IMR-90 (cell line): ENCODE measurements around the gene PDLIM5.

Experiments used
- BHLHE40 ChIP-seq: fragments of 150-350 bp; IDR thresholded peaks from 2 replicates; pipeline ENCODE4 v1.6.1; 2016; ENCODE audit warnings: mild to moderate bottlenecking, low read depth, low read length
- CEBPB ChIP-seq: IDR thresholded peaks from 2 replicates; pipeline ENCODE4 v1.6.1; 2012; ENCODE audit warnings: low read depth, low read length, improper control_type of control experiment
- CTCF ChIP-seq: conservative IDR thresholded peaks from 2 replicates; pipeline ENCODE4 v1.5.1; 2012; ENCODE audit warnings: mild to moderate bottlenecking, low read depth, low read length, improper control_type of control experiment
- MXI1 ChIP-seq: IDR thresholded peaks from 2 replicates; pipeline ENCODE4 v1.6.1; 2012; ENCODE audit warnings: low read depth, mild to moderate bottlenecking, low read length, moderate library complexity, borderline replicate concordance
- POLR2A ChIP-seq: IDR thresholded peaks from 2 replicates; pipeline ENCODE4 v1.6.1; 2012; ENCODE audit warnings: mild to moderate bottlenecking, low read depth, low read length
- RFX5 ChIP-seq: IDR thresholded peaks from 2 replicates; pipeline ENCODE4 v1.8.0; 2012; ENCODE audit warnings: low read depth, mild to moderate bottlenecking, low read length, moderate library complexity

- TF ChIP-seq MXI1 (no peak), CTCF (no peak), BHLHE40 (no peak), POLR2A (no peak), RFX5 (no peak), CEBPB (no peak)
Measured at GRCh38 chr4:94504545-94504944, 52.8 kb downstream of the PDLIM5 start.
